G401 (cell line): ENCODE measurements around the gene PITPNM1. TPM values are rescaled to one million over a fixed set of nuclear protein-coding genes. Genes with fewer than 3 reads are reported as not detected.
"Not testable (repeated sequence)": the region's sequence is repeated elsewhere in the genome, so short reads cannot be mapped to it uniquely, and the experiment has no call there.

Experiments used
- DNase-seq: peaks from one replicate; pipeline ENCODE4 v3.0.0-alpha.2; 2015; ENCODE audit warnings: low spot score
- in situ Hi-C: cut with HindIII; loops from 2 replicates; pipeline ENCODE4 v1.10.0; 2016; ENCODE audit warnings: low sequenced_read_pairs, mixed read lengths
- total RNA-seq: library from RNA; depleted of rRNA; stranded (reverse); fragments of >200 nt; shearing (Covaris generic); gene quantifications from 2 replicates; pipeline ENCODE4 v1.2.3, GENCODE V29; 2014

Gene PITPNM1
- total RNA-seq, 1 experiment from 2014 or later: 35.2 TPM

GRCh38 chr11:67476692-67477091 lies 28.5 kb downstream of the PITPNM1 start:
- in situ Hi-C loops, DNase-seq: not testable (repeated sequence)

GRCh38 chr11:67472882-67473281 lies 32.3 kb downstream of the PITPNM1 start:
- in situ Hi-C loops: no loop called here
- DNase-seq: no peak

GRCh38 chr11:67470337-67471002 lies 34.7 kb downstream of the PITPNM1 start:
- in situ Hi-C loops: no loop called here
- no peak for DNase-seq

GRCh38 chr11:67469508-67469811 lies 35.7 kb downstream of the PITPNM1 start:
- DNase-seq: no peak
- in situ Hi-C loops: no loop called here

- in situ Hi-C loops: no loop called here
- DNase-seq: peak; percentile 94
Measured at GRCh38 chr11:67468759-67469507, 36.2 kb downstream of the PITPNM1 start, which contains the start of gene TMEM134. TSS of gene TMEM134 (minus strand) at chr11:67469251. CDS start at chr11:67469192, 59 bp downstream.

GRCh38 chr11:67468456-67468758 lies 36.8 kb downstream of the PITPNM1 start:
- in situ Hi-C loops: no loop called here
- DNase-seq: no peak

- in situ Hi-C loops: no loop called here
Measured at GRCh38 chr11:67468056-67468455, 37.1 kb downstream of the PITPNM1 start.

GRCh38 chr11:67466962-67467771 lies 38.0 kb downstream of the PITPNM1 start:
- in situ Hi-C loops: no loop called here
- no peak for DNase-seq

More at GRCh38 chr11:67468056-67468455, 37.1 kb downstream of the PITPNM1 start:
- DNase-seq: peak; percentile 67

- no peak for DNase-seq
- in situ Hi-C loops: no loop called here
Measured at GRCh38 chr11:67466367-67466766, 38.8 kb downstream of the PITPNM1 start.

GRCh38 chr11:67465530-67465929 lies 39.6 kb downstream of the PITPNM1 start:
- in situ Hi-C loops, DNase-seq: not testable (repeated sequence)

- in situ Hi-C loops: no loop called here
- no peak for DNase-seq
Measured at GRCh38 chr11:67465189-67465510, 40.0 kb downstream of the PITPNM1 start.

GRCh38 chr11:67464411-67465188 lies 40.6 kb downstream of the PITPNM1 start:
- in situ Hi-C loops: no loop called here
- peak; percentile 84 for DNase-seq

GRCh38 chr11:67463680-67464410 lies 41.3 kb downstream of the PITPNM1 start:
- in situ Hi-C loops: no loop called here
- no peak for DNase-seq

GRCh38 chr11:67463186-67463585 lies 42.0 kb downstream of the PITPNM1 start:
- in situ Hi-C loops: no loop called here
- DNase-seq: no peak

- no peak for DNase-seq
- in situ Hi-C loops: no loop called here
Measured at GRCh38 chr11:67458266-67458665, 46.9 kb downstream of the PITPNM1 start.

- in situ Hi-C loops: no loop called here
- DNase-seq: no peak
Measured at GRCh38 chr11:67457453-67457852, 47.7 kb downstream of the PITPNM1 start.

GRCh38 chr11:67456068-67456705 lies 49.0 kb downstream of the PITPNM1 start:
- in situ Hi-C loops: no loop called here

GRCh38 chr11:67455054-67455453 lies 50.1 kb downstream of the PITPNM1 start, which contains the start of gene CABP4:
TSS of gene CABP4 (plus strand) at chr11:67455354. CDS start at chr11:67455424, 70 bp downstream.
- no peak for DNase-seq
- in situ Hi-C loops: no loop called here

More at GRCh38 chr11:67456068-67456705, 49.0 kb downstream of the PITPNM1 start:
- no peak for DNase-seq
